PFSK-1 (cell line): ENCODE measurements around the gene ZCWPW2. TPM values are rescaled to one million over a fixed set of nuclear protein-coding genes. Genes with fewer than 3 reads are reported as not detected.

Source experiments
- FOXP2 ChIP-seq: optimal IDR thresholded peaks from 2 replicates; pipeline ENCODE3; 2011; ENCODE audit warnings: borderline replicate concordance, control low read depth, inconsistent platforms; ENCODE audit not compliant: insufficient read depth; ENCODE audit errors: extremely low read length, extremely low read depth
- POLR2AphosphoS5 ChIP-seq: IDR thresholded peaks from 2 replicates; pipeline ENCODE4 v1.6.1; 2012; ENCODE audit warnings: low read depth, mild to moderate bottlenecking, control low read depth, low read length, moderate library complexity
- SIN3A ChIP-seq: IDR thresholded peaks from 2 replicates; pipeline ENCODE4 v1.6.1; 2012; ENCODE audit warnings: mild to moderate bottlenecking, low read length, moderate library complexity, borderline replicate concordance; ENCODE audit not compliant: insufficient read depth
- TAF1 ChIP-seq: IDR thresholded peaks from 2 replicates; pipeline ENCODE4 v1.6.1; 2012; ENCODE audit warnings: low read length, control low read depth, borderline replicate concordance; ENCODE audit not compliant: insufficient read depth
- polyA plus RNA-seq: library from polyadenylated mRNA; unstranded; fragments of >200 nt; gene quantifications from one replicate; pipeline ENCODE4 v1.2.1, GENCODE V29; 2012; ENCODE audit warnings: low read depth, missing spikeins; ENCODE audit not compliant: insufficient read length
- TF ChIP-seq, protein P1 (sequence below), 2 experiments: IDR thresholded peaks; 2 replicates each; pipeline versions ENCODE4 v1.6.1 to v1.8.0; 2011 to 2012; ENCODE audit warnings: low read depth in 2 of 2, low read length in 2 of 2, control low read depth in 1 of 2, inconsistent platforms in 1 of 2, mild to moderate bottlenecking in 1 of 2, moderate library complexity in 1 of 2; ENCODE audit not compliant: insufficient read depth in 1 of 2

Gene ZCWPW2, protein sequence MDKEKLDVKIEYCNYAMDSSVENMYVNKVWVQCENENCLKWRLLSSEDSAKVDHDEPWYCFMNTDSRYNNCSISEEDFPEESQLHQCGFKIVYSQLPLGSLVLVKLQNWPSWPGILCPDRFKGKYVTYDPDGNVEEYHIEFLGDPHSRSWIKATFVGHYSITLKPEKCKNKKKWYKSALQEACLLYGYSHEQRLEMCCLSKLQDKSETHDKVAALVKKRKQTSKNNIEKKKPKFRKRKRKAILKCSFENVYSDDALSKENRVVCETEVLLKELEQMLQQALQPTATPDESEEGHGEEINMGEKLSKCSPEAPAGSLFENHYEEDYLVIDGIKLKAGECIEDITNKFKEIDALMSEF
- polyA plus RNA-seq, result not detected

DNA sequence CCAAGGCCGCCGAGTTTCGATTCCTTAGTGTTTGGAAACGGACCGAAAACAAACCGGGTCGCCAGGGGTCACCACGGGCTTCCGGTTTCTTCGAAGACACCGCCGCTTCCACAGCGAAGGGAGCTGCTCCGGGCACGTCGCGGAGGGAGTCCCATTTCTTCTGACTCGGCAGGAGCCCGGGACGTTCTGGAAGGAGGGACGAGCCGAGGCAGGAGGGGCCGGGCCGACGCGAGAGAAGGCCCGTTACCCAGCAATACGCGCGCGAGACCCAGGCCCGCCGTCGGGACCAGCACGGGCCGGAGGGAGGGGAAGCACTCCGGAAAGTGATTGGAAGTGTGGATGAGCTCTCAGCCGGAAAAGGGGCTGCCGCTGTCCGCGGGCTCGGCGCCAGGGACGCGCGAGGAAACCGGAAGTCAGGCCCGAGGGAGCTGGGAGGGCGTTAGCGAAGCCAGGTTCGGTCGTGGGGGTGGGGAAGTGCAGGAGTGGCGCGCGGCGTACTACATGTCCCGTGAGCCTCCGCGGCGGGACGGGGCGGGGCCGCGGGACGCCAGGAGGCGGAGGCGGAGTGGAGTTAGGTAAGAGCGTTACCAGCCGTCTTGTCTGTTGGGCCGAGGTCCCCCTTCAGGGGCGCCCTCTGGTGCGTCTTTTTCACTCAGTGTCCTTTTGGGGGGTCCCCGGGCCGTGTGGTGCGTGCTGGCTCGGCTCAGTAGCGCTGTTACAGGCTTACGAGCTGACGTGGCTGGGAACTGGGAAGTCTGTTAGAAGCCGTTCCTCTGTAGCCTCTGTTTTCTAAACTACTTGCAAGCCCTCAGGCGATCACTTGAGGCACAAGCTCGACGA, at the start of gene ZCWPW2, which contains the start of gene AZI2:
TSS of gene ZCWPW2 (plus strand) at position 93 of the 840 bp plus-strand sequence. CDS start 64,348 bp downstream, outside the sequence.
TSS of gene AZI2 (minus strand) at position 196 of the 840 bp plus-strand sequence. CDS start 8,207 bp downstream, outside the sequence.
- TF ChIP-seq FOXP2 (peak; percentile 87), TAF1 (0 out of 2 replicates have a peak, but pooled peaks have one; percentile 51), SIN3A (no peak), POLR2AphosphoS5 (peak; percentile 74)
- TF ChIP-seq, protein P1, sequence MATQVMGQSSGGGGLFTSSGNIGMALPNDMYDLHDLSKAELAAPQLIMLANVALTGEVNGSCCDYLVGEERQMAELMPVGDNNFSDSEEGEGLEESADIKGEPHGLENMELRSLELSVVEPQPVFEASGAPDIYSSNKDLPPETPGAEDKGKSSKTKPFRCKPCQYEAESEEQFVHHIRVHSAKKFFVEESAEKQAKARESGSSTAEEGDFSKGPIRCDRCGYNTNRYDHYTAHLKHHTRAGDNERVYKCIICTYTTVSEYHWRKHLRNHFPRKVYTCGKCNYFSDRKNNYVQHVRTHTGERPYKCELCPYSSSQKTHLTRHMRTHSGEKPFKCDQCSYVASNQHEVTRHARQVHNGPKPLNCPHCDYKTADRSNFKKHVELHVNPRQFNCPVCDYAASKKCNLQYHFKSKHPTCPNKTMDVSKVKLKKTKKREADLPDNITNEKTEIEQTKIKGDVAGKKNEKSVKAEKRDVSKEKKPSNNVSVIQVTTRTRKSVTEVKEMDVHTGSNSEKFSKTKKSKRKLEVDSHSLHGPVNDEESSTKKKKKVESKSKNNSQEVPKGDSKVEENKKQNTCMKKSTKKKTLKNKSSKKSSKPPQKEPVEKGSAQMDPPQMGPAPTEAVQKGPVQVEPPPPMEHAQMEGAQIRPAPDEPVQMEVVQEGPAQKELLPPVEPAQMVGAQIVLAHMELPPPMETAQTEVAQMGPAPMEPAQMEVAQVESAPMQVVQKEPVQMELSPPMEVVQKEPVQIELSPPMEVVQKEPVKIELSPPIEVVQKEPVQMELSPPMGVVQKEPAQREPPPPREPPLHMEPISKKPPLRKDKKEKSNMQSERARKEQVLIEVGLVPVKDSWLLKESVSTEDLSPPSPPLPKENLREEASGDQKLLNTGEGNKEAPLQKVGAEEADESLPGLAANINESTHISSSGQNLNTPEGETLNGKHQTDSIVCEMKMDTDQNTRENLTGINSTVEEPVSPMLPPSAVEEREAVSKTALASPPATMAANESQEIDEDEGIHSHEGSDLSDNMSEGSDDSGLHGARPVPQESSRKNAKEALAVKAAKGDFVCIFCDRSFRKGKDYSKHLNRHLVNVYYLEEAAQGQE (IDR thresholded peaks at IDR 0.05; ENCODE audit: insufficient read depth in 1 of 2, low read depth in 2 of 2, low read length in 2 of 2), result peak; percentile 65 to 79

DNA sequence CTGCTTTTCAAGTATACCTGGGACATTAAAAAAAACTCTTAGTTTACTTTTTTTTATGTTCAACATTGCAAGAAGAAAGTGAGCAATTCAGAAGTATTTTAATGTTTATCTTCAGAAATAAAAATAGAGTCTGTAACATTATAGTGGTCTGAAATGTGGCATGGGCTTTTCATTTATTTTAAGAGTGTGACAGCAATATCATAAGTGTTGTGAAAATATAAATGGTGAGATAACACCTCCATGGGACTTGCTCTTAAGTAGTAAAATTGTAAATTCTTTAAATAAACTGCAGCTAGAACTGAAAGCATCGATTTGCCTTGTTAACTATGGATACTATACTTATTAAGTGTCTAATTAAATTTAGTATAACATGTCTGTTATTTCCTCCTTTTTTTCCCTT, 48.8 kb upstream of the ZCWPW2 start:
- no peak for TF ChIP-seq FOXP2
- TF ChIP-seq, protein P1 (IDR thresholded peaks at IDR 0.05; ENCODE audit: insufficient read depth in 1 of 2, low read depth in 2 of 2, low read length in 2 of 2), result no peak
- no peak for TF ChIP-seq POLR2AphosphoS5
- no peak for TF ChIP-seq SIN3A
- TF ChIP-seq TAF1, result no peak

DNA sequence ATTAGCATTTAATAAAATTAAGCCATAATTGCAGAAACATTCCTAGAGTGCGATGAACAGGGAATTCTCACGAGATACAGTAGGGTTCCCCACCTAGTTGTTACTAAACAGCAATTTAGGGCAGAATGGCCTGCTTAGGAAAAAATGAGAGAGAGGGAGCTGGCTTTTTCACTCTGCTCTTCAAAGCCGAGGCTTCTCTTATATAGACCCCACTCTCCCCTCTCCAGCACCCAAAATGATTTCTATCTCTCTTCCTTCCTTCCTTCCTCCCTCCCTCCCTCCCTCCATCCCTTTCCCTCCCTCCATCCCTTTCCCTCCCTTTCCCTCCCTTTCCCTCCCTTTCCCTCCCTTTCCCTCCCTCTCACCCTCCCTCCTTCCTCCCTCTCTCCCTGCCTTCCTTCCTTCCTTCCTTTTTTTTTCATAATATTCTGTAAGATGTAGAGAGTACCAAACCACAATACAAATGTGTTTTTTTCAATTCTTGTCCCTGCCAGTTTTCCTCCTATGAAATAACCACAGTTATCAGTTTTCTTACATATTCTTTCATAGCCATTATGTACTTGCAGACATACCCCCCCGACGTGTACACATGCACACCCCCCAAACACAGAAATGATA, 48.1 kb upstream of the ZCWPW2 start:
- TF ChIP-seq TAF1 (no peak), SIN3A (no peak), POLR2AphosphoS5 (no peak), FOXP2 (no peak)
- TF ChIP-seq, protein P1 (IDR thresholded peaks at IDR 0.05; ENCODE audit: insufficient read depth in 1 of 2, low read depth in 2 of 2, low read length in 2 of 2), result no peak

DNA sequence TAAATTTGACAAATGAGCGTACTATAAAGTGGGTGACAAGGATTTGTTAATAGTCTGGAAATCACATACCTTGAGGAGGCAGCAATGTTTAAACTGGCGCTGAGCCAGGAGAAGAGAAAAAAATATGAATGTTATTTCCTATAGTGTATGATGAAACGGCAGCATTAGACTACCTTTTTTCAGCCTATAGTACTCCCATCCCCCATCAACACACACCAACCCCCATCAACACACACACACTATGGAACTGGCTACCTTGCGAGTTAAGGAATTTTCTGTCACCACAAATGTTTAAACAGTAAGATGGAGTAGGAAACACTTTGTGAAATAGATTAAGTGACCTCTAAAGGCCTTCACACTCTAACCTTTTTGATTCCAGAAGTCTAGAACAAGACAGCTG, 46.8 kb upstream of the ZCWPW2 start:
- TF ChIP-seq TAF1, result no peak
- no peak for TF ChIP-seq POLR2AphosphoS5
- TF ChIP-seq FOXP2, result no peak
- TF ChIP-seq, protein P1 (IDR thresholded peaks at IDR 0.05; ENCODE audit: insufficient read depth in 1 of 2, low read depth in 2 of 2, low read length in 2 of 2), result no peak
- no peak for TF ChIP-seq SIN3A
